Neural progenitor cell (in vitro differentiated cells): ENCODE measurements around the gene PEX26.

Source experiments
- CTCF ChIP-seq: fragments of 200-600 bp; sonication (generic); IDR thresholded peaks from 2 replicates; pipeline ENCODE4 v1.5.1; 2017; ENCODE audit warnings: antibody characterized with exemption, mild to moderate bottlenecking
- EZH2 ChIP-seq: fragments of 200-600 bp; sonication (generic); IDR thresholded peaks from 2 replicates; pipeline ENCODE4 v1.6.1; 2017; ENCODE audit warnings: antibody characterized with exemption, mild to moderate bottlenecking, moderate library complexity
- EZH2phosphoT487 ChIP-seq: fragments of 200-600 bp; sonication (generic); IDR thresholded peaks from 2 replicates; pipeline ENCODE4 v1.6.1; 2017; ENCODE audit warnings: antibody characterized with exemption

GRCh38 chr22:18110194-18110953 lies 32.6 kb downstream of the PEX26 start, which contains the start of gene TUBA8:
- TF ChIP-seq CTCF (no peak), EZH2phosphoT487 (peak; percentile 73), EZH2 (peak; percentile 63)
